ENCODE results near the gene ST8SIA4.

GRCh38 chr5:100913298-100913697 is 10.2 kb upstream of the ST8SIA4 start:
- TF ChIP-seq CTCF (IDR thresholded peaks at IDR 0.05; ENCODE audit: insufficient read depth, low read depth, low read length), result no peak
- no peak for TF ChIP-seq EZH2 (IDR thresholded peaks at IDR 0.05; ENCODE audit: insufficient read depth, low read length)
